ENCODE data around the gene SESTD1. TPM values are rescaled to one million over a fixed set of nuclear protein-coding genes. Genes with fewer than 3 reads are reported as not detected.

The SESTD1 gene
- total and polyA plus RNA-seq, 2 of the 13 experiments (the other 11 are each of a cell fraction or from before 2014, with no cell fraction given) = 74.4 to 101 TPM

GRCh38 chr2:179264368-179265081 lies at the start of gene SESTD1 (continued):
- TF ChIP-seq, protein P1, sequence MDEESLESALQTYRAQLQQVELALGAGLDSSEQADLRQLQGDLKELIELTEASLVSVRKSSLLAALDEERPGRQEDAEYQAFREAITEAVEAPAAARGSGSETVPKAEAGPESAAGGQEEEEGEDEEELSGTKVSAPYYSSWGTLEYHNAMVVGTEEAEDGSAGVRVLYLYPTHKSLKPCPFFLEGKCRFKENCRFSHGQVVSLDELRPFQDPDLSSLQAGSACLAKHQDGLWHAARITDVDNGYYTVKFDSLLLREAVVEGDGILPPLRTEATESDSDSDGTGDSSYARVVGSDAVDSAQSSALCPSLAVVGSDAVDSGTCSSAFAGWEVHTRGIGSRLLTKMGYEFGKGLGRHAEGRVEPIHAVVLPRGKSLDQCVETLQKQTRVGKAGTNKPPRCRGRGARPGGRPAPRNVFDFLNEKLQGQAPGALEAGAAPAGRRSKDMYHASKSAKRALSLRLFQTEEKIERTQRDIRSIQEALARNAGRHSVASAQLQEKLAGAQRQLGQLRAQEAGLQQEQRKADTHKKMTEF (CRISPR knock-in tag; IDR thresholded peaks at IDR 0.05) = peak; percentile 43; the same call in 1 of the 2 replicates
- TF ChIP-seq, protein P2, sequence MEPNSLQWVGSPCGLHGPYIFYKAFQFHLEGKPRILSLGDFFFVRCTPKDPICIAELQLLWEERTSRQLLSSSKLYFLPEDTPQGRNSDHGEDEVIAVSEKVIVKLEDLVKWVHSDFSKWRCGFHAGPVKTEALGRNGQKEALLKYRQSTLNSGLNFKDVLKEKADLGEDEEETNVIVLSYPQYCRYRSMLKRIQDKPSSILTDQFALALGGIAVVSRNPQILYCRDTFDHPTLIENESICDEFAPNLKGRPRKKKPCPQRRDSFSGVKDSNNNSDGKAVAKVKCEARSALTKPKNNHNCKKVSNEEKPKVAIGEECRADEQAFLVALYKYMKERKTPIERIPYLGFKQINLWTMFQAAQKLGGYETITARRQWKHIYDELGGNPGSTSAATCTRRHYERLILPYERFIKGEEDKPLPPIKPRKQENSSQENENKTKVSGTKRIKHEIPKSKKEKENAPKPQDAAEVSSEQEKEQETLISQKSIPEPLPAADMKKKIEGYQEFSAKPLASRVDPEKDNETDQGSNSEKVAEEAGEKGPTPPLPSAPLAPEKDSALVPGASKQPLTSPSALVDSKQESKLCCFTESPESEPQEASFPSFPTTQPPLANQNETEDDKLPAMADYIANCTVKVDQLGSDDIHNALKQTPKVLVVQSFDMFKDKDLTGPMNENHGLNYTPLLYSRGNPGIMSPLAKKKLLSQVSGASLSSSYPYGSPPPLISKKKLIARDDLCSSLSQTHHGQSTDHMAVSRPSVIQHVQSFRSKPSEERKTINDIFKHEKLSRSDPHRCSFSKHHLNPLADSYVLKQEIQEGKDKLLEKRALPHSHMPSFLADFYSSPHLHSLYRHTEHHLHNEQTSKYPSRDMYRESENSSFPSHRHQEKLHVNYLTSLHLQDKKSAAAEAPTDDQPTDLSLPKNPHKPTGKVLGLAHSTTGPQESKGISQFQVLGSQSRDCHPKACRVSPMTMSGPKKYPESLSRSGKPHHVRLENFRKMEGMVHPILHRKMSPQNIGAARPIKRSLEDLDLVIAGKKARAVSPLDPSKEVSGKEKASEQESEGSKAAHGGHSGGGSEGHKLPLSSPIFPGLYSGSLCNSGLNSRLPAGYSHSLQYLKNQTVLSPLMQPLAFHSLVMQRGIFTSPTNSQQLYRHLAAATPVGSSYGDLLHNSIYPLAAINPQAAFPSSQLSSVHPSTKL (CRISPR knock-in tag; IDR thresholded peaks at IDR 0.05) = peak; percentile 60
- TF ChIP-seq HOXA9 (CRISPR knock-in tag; IDR thresholded peaks at IDR 0.05; ENCODE audit: borderline replicate concordance) (0 out of 2 replicates have a peak, but pooled peaks have one; percentile 56), POLR2A (IDR thresholded peaks at IDR 0.05; ENCODE audit: insufficient read depth in 1 of 2, low read depth in 2 of 2, low read length in 2 of 2) (peak in 1 of 2 experiments; percentile 66; a peak in 3 of 4 replicates), ZNF605 (CRISPR knock-in tag; IDR thresholded peaks at IDR 0.05) (peak; percentile 86), HNRNPLL (IDR thresholded peaks at IDR 0.05; ENCODE audit: low read depth, low read length, poor library complexity, severe bottlenecking) (peak; percentile 0), ELF3 (CRISPR knock-in tag; IDR thresholded peaks at IDR 0.05) (peak; percentile 73), CAMTA2 (CRISPR knock-in tag; IDR thresholded peaks at IDR 0.05; ENCODE audit: borderline replicate concordance) (no peak), ZNF18 (CRISPR knock-in tag; IDR thresholded peaks at IDR 0.05; ENCODE audit: insufficient replicate concordance) (peak; percentile 69), SMAD1 (CRISPR knock-in tag; IDR thresholded peaks at IDR 0.05; ENCODE audit: borderline replicate concordance, low read depth) (0 out of 2 replicates have a peak, but pooled peaks have one; percentile 39), ATF7 (IDR thresholded peaks at IDR 0.05) (no peak), ATF7 (CRISPR knock-in tag; IDR thresholded peaks at IDR 0.05) (no peak), HNRNPUL1 (IDR thresholded peaks at IDR 0.05; ENCODE audit: low read depth, low read length) (no peak), ZNF331 (CRISPR knock-in tag; IDR thresholded peaks at IDR 0.05) (0 out of 2 replicates have a peak, but pooled peaks have one; percentile 7), SOX5 (CRISPR knock-in tag; IDR thresholded peaks at IDR 0.05; ENCODE audit: borderline replicate concordance) (no peak), ARID2 (CRISPR knock-in tag; IDR thresholded peaks at IDR 0.05; ENCODE audit: borderline replicate concordance) (no peak), CENPT (CRISPR knock-in tag; IDR thresholded peaks at IDR 0.05; ENCODE audit: low read depth) (peak; percentile 83; the same call in 1 of the 2 replicates), MTA3 (CRISPR knock-in tag; IDR thresholded peaks at IDR 0.05) (no peak), SIN3A (IDR thresholded peaks at IDR 0.05; ENCODE audit: borderline replicate concordance, low read depth, low read length) (peak; percentile 24; the same call in 1 of the 2 replicates), DNMT1 (CRISPR knock-in tag; IDR thresholded peaks at IDR 0.05) (peak; percentile 44; the same call in 1 of the 2 replicates), NCOA1 (CRISPR knock-in tag; IDR thresholded peaks at IDR 0.05) (0 out of 2 replicates have a peak, but pooled peaks have one; percentile 30)
- TF ChIP-seq, protein P3, sequence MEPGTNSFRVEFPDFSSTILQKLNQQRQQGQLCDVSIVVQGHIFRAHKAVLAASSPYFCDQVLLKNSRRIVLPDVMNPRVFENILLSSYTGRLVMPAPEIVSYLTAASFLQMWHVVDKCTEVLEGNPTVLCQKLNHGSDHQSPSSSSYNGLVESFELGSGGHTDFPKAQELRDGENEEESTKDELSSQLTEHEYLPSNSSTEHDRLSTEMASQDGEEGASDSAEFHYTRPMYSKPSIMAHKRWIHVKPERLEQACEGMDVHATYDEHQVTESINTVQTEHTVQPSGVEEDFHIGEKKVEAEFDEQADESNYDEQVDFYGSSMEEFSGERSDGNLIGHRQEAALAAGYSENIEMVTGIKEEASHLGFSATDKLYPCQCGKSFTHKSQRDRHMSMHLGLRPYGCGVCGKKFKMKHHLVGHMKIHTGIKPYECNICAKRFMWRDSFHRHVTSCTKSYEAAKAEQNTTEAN (CRISPR knock-in tag; conservative IDR thresholded peaks at IDR 0.05) = no peak

Measured in HepG2 (cell line).